GM19324 (cell line): ENCODE data around the gene PRAMEF14.
"Not testable (repeated sequence)": the region's sequence is repeated elsewhere in the genome, so short reads cannot be mapped to it uniquely, and the experiment has no call there.

Source experiments
- ATAC-seq: cut with Tn5 transposase; IDR thresholded peaks from one replicate; pipeline ENCODE4 v1.9.1; 2021; ENCODE audit warnings: mild to moderate bottlenecking, moderate library complexity; ENCODE audit not compliant: unreplicated experiment, low FRiP score

Gene PRAMEF14, protein sequence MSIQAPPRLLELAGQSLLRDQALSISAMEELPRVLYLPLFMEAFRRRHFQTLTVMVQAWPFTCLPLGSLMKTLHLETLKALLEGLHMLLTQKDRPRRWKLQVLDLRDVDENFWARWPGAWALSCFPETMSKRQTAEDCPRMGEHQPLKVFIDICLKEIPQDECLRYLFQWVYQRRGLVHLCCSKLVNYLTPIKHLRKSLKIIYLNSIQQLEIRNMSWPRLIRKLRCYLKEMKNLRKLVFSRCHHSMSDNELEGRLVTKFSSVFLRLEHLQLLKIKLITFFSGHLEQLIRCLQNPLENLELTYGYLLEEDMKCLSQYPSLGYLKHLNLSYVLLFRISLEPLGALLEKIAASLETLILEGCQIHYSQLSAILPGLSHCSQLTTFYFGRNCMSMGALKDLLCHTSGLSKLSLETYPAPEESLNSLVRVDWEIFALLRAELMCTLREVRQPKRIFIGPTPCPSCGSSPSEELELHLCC

DNA sequence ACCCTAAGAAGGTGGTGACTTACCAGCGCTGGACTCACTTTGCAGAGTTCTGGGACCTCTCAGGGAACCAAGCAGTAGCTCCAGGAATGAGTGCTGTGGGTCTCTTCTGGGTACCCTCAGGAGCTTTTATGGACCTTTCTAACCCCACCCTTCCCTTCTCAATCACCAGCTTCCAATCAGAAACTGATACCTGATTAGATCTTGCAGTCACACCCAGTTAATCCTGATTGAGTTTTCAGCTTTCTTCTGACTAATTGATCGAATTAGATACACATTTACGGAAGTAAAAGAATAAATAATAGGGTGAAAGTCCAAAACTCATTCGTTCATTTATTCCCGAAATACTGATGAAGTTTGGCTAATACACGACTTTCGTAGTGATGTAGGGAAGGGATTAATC is at the start of gene PRAMEF14:
TSS of gene PRAMEF14 (minus strand) at position 101 of the 400 bp plus-strand sequence. CDS start 1,820 bp downstream, outside the sequence.
- not testable (repeated sequence) for ATAC-seq

DNA sequence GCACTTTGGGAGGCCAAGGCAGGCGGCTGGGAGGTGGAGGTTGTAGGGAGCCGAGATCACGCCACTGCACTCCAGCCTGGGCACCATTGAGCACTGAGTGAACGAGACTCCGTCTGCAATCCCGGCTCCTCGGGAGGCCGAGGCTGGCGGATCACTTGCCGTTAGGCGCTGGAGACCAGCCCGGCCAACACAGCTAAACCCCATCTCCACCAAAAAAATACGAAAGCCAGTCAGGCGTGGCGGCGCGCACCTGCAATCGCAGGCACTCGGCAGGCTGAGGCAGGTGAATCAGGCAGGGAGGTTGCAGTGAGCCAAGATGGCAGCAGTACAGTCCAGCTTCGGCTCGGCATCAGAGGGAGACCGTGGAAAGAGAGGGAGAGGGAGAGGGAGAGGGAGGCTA is 48.4 kb upstream of the PRAMEF14 start:
- ATAC-seq: not testable (repeated sequence)

DNA sequence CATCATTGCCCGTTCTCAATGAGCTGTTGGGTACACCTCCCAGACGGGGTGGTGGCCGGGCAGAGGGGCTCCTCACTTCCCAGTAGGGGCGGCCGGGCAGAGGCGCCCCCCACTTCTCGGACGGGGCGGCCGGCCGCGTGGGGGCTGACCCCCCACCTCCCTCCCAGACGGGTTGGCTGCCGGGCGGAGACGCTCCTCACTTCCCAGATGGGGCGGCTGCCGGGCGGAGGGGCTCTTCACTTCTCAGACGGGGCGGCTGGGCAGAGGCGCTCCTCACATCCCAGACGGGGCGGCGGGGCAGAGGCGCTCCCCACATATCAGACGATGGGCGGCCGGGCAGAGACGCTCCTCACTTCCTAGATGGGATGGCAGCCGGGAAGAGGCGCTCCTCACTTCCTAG is 47.8 kb upstream of the PRAMEF14 start:
- ATAC-seq: not testable (repeated sequence)

DNA sequence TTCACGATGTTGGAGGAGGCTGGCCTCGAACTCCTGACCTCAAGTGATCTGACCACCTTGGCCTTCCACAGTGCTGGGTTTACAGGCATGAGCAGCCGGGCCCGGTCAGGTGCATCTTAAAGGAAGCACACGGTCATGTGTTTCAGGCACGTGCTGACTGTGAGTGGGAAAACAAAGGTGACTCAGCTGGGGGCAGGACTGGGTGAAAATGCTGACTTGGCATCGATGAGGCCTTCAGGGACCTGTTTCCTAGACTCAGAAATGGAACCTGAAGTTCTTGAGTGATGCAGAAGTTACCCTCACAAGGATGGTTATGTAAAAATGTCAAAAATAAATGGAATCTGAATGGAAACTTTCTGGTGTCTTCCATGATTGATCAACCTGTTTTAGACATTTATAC is 46.1 kb upstream of the PRAMEF14 start:
- not testable (repeated sequence) for ATAC-seq

DNA sequence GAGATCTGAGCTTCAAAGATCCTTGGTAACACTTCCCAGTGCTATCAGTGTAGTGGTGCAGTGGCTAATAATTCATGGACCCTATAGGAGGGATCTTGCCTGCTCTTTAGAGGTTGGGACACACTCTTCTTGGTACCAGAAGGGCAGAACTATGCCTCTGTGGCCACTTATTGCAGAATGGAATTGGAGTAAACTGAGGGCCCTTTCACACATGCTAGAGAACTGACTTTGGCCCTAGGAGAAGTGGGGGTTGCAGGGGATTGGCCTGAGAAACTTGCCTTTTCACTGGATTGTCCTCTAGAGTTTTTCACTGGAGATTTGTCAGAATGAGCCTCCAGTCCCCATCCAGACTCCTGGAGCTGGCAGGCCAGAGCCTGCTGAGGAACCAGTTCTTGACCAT is 42.4 kb upstream of the PRAMEF14 start, which contains the start of gene PRAMEF17:
TSS of gene PRAMEF17 (plus strand) at position 301 of the 400 bp plus-strand sequence. CDS start at position 327, 26 bp downstream.
- not testable (repeated sequence) for ATAC-seq

DNA sequence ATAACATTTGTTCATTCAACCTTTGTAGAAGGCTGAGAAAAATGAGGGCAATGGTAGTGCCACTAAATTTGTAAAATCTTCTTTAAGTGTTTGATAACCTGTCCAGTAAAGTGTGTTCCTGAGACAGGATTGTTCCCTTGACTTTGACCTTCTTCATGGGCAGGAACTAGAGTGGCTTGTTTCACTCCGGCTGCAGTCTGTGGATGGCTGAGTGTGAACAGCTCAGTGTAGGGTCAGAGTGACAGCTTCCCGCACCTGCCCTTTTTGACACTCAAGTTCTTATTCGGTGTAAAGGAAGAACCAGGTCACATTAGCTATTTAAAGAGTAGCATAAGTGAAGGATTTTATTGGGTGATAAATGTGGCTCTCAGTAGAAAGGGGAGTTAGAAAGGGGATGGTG is 33.4 kb upstream of the PRAMEF14 start:
- not testable (repeated sequence) for ATAC-seq

DNA sequence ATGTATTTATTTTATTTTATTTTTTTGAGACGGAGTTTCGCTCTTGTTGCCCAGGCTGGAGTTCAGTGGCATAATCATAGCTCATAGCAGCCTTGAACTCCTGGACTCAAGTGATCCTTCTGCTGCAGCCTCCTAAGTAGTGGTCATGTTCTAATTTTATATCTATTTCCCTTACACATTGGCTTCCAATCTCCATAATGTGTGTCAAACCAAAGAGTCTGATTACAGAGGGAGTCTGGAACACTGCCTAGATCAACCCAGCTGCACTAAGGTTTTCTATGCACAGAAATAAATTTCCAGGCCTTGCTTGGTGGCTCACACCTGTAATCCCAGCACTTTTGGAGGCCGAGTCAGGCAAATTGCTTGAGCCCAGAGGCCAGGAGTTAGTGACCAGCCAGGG is 32.0 kb upstream of the PRAMEF14 start:
- not testable (repeated sequence) for ATAC-seq

DNA sequence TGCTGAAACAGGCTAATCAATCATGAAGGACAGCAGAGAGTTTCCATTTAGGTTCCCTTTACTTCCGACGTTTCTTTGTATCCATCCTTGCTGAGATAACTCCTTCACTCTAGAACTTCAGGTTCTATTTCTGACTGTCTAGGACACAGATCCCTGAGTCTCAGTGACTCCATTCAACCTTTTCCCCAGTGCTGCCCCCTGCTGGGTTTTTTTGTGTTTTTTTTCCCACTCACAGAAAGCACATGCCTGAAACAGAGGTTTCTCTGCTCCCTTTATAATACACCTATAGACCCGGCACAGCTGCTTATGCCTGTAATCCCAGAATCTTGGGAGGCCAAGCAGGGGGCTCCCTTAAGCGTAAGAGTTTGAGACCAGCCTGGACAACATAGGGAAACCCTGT is 21.6 kb upstream of the PRAMEF14 start:
- not testable (repeated sequence) for ATAC-seq

DNA sequence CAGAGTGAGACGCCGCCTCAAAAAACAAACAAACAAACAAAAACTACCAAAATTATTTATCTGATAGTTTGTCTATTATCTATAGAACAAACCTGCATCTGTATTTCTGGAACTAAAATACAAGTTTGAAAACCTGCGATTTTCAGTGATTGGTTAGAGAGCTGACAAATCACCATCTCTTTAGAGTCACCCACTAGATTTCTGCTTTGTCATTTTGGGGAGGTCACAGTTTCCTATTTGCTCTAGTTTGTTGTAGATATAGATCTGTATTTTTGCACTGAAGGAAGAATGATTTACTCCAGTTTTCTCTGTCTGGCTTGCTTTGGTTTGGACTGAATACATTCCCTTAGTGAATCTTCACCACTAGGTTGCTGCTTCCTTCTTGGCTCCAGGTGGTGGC is 19.6 kb upstream of the PRAMEF14 start:
- not testable (repeated sequence) for ATAC-seq

DNA sequence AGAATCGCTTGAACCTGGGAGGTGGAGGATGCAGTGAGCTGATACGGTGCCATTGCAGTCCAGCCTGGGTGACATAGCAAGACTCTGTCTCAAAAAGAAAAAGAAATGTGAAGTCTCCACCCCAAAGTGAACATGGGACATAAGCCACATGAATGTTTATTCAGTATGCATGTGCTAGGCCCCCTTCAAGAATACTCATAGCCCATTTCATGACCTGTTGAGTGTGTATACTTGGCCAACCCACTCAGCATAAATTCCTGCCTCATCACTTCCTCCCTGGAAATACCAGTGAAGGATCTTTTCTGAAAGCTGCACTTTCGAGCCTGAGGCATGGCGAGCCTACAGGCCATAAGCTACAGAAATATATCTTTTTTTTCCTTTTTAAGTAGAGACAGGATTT is 18.0 kb upstream of the PRAMEF14 start:
- ATAC-seq: not testable (repeated sequence)

DNA sequence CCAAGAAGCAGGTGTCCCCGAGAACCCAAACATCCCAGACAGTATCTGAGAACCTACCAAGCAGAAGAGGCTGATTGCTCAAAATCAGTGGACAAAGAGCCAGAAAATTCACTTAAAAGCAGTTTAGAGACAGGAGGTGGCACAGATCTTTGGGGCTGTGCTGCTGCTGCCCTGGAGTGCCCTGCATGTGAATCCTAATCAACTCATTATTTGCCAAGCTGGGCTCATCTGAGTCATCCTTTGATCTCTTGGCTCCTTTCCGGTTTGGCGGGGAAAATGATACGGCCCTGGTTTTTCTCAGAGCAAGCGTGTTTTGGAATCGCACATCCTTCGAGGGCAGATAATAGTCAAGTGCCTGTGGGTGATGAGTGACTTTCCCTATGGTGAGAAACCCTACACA is 15.4 kb upstream of the PRAMEF14 start:
- ATAC-seq: not testable (repeated sequence)

DNA sequence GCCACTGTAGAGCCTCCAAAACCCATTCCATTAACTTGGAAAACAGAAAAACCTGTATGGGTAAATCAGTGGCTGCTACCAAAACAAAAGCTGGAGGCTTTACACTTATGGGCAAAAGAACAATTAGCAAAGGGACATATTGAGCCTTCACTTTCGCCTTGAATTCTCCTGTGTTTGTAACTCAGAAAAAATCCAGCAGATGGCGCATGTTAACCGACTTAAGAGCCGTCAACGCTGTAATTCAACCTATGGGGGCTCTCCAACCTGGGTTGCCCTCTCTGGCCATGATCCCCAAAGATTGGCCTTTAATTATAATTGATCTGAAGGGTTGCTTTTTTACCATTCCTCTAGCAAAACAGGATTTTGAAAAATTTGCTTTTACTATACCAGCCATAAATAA is 9.8 kb upstream of the PRAMEF14 start:
- not testable (repeated sequence) for ATAC-seq

DNA sequence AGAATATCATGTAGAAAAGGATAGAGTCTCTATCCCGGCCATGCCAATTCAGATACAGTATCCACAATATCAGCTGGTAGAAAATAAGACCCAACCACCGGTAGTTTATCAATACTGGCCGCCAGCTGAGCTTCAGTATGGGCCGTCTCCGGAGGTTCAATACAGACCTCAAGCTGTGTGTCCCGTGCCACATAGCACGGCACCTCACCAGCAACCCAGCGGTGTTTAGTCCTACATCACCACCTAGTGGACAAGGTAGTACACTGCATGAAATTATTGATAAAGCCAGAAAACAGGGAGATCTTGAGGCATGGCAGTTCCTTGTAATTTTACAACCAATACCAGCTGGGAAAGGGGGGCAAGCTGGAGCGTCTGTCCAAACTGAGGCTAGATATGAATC is 7.5 kb upstream of the PRAMEF14 start:
- ATAC-seq: not testable (repeated sequence)

DNA sequence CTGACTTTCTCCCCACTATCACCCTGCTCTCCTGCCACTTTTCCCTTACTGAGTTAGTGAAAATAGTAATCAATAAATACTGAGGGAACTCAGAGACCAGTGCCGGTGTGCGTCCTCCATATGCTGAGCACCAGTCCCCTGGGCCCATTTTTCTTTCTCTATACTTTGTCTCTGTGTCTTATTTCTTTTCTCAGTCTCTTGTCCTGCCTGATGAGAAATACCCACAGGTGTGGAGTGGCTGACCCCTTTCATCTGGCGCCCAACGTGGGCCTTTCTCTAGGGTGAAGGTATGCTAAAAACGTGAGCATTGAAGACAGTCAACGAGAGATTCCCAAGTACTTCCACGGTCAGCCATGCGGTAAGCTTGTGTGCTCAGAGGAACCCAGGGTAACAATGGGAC is 6.5 kb upstream of the PRAMEF14 start:
- ATAC-seq: not testable (repeated sequence)

DNA sequence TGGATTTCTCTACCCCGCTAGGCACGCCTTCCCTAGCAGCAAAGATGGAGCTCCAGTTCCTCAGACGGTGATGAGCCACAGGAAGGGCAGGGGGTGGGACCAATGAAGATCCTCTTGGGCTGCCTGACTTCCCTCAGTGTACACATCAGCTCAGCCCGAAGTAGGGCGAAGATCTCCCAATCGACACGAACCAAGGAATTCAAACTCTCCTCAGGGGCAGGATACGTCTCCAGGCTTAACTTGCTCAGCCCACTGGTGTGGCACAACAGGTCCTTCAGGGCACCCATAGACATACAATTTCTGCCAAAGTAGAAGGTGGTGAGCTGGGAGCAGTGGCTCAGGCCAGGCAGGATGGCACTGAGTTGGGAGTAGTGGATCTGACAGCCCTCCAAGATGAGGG is 4.4 kb downstream of the PRAMEF14 start:
- not testable (repeated sequence) for ATAC-seq

DNA sequence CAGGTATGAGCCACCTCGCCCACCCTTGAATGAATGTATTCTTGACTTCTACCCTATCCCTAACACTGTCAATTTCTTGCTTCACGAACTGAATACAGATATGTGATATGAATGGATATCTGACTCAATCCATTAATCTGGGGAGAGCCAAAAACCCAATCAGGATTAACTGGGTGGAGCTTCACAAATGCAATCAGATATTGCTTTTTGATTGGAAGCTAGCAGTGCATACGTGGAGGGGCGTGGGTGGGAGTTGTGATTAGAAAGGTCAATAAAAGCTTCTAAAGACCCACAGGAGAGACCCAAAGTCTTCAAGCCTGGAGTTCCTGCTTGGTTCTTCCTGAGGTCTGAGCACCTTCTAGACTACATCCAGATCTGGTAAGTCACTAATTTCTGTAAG is 31.7 kb downstream of the PRAMEF14 start, which contains the start of gene PRAMEF15:
TSS of gene PRAMEF15 (plus strand) at position 301 of the 400 bp plus-strand sequence. CDS start 2,827 bp downstream, outside the sequence.
- not testable (repeated sequence) for ATAC-seq

DNA sequence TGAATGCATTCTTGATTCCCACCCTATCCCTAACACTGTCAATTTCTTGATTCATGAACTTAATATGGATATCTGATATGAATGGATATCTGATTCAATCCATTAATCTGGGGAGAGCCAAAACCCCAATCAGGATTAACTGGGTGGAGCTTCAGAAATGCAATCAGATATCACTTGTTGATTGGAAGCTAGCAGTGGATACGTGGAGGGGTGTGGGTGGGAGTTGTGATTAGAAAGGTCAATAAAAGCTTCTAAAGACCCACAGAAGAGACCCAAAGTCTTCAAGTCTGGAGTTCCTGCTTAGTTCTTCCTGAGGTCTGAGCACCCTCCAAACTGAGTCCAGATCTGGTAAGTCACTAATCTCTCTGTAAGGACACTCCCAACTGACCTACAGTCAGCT is 43.7 kb downstream of the PRAMEF14 start, which contains the start of gene PRAMEF33:
TSS of gene PRAMEF33 (plus strand) at position 301 of the 400 bp plus-strand sequence. CDS start 2,416 bp downstream, outside the sequence.
- not testable (repeated sequence) for ATAC-seq

DNA sequence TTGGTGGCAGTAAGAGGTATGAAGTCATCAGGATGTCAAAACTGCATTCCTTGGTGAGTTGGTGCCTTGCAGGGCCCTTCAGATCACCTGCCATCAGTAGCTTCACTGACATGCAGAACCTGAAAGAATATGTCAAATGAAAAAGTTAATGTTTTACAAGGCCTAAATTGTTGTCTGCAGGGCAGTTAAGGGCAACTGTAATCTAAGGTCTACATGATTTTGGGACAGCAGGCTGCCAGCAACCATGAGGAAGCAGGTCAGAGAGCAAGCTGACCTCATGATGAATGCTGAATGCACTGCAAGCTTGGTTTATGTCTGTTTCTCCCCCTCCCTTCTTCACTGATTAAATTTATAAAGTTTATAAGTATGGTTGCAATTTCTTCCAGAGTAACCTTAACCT is 44.7 kb downstream of the PRAMEF14 start:
- not testable (repeated sequence) for ATAC-seq

DNA sequence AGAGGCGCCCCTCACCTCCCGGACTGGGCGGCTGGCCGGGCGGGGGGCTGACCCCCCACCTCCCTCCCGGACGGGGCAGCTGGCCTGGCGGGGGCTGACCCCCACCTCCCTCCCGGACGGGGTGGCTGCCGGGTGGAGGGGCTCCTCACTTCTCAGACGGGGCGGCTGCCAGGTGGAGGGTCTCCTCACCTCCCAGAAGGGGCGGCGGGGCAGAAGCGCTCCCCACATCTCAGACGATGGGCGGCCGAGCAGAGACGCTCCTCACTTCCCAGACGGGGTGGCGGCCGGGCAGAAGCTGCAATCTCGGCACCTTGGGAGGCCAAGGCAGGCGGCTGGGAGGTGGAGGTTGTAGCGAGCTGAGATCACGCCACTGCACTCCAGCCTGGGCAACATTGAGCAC is 48.2 kb downstream of the PRAMEF14 start:
- not testable (repeated sequence) for ATAC-seq

DNA sequence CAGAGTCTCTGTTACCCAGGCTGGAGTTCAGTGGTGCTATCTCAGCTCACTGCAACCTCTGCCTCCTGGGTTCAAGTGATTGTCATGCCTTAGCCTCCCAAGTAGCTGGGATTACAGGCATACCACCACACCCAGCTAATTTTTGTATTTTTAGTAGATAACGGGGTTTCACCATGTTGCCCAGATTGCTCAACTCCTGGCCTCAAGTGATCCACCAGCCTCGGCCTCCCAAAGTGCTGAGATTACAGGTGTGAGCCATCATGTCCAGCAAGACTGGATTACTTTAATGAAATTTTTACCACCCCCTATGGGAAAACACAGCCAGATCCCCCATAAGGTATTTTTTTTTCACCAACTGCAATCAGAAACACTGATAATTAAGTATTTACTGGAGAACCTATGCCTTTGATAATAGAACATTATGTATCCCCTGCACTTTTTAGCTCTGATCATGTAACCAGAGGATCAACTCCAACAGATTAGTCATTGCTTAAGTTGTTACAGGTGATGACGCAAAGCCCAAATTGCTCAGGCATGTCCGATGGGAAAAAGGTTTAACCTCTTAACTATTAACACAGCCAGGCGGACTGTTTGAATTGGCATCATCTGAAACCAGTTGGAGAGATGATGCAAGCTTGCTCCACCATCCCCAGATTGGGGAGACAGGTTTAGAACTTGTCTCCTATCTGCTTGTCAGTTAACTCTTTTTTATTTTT is 49.6 kb downstream of the PRAMEF14 start:
- ATAC-seq: not testable (repeated sequence)
